GM19455 (cell line): ENCODE data around the gene CWC22.

Source experiments
- ATAC-seq: cut with Tn5 transposase; IDR thresholded peaks from one replicate; pipeline ENCODE4 v1.9.1; 2021; ENCODE audit not compliant: unreplicated experiment

CWC22 gene

GRCh38 chr2:179909845-179910734, 97.0 kb downstream of the CWC22 start:
- ATAC-seq = no peak

DNA sequence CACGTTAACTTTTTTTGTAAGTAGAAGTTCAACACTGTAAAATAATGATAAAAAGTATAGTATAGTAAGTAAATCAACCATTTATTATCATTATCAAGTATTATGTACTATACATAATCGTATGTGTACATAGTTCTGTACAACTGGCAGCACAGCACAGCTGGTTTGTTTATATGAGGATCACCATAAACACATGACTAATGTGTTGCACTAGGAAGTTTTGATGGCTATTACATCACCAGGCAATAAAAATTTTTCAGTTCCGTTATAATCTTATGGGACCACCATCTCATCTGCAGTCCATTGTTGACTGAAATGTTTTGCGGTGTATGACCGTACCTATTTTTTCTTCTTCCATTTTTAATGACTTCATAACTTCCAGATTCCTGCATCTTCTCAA, 106.4 kb downstream of the CWC22 start:
- ATAC-seq = no peak

GRCh38 chr2:179899666-179900065, 107.4 kb downstream of the CWC22 start:
- ATAC-seq = no peak

GRCh38 chr2:179898873-179899272, 108.2 kb downstream of the CWC22 start:
- ATAC-seq = peak; percentile 93
